SK-N-SH treated with all-trans-retinoic acid at 6 μM for 48 hours (cell line): ENCODE measurements around the gene IL4I1.
"Not testable (repeated sequence)": the region's sequence is repeated elsewhere in the genome, so short reads cannot be mapped to it uniquely, and the experiment has no call there.

Experiments used
- BACH2 ChIP-seq: fragments of 250-450 bp; sonication (Bioruptor Pico); IDR thresholded peaks from 2 replicates; pipeline ENCODE4 v1.9.0; 2021; ENCODE audit warnings: mild to moderate bottlenecking, borderline replicate concordance
- CREB5 ChIP-seq: fragments of 250-450 bp; sonication (Bioruptor Pico); IDR thresholded peaks from 2 replicates; pipeline ENCODE4 v1.5.1; 2020; ENCODE audit warnings: low read depth, mild to moderate bottlenecking, moderate library complexity
- GLIS3 ChIP-seq: fragments of 250-450 bp; sonication (Bioruptor Pico); IDR thresholded peaks from 2 replicates; pipeline ENCODE4 v1.5.0; 2020; ENCODE audit warnings: mild to moderate bottlenecking, moderate library complexity
- ISL1 ChIP-seq: fragments of 250-450 bp; sonication (Bioruptor Pico); IDR thresholded peaks from 2 replicates; pipeline ENCODE4 v2.1.2; 2022; ENCODE audit warnings: mild to moderate bottlenecking, moderate library complexity
- PATZ1 ChIP-seq: fragments of 250-450 bp; sonication (Bioruptor Pico); IDR thresholded peaks from 2 replicates; pipeline ENCODE4 v1.8.0; 2020; ENCODE audit warnings: mild to moderate bottlenecking, moderate library complexity, borderline replicate concordance
- POU6F1 ChIP-seq: fragments of 250-450 bp; sonication (Bioruptor Pico); IDR thresholded peaks from 2 replicates; pipeline ENCODE4 v1.8.0; 2021; ENCODE audit warnings: low read depth, mild to moderate bottlenecking, moderate library complexity, borderline replicate concordance
- RARB ChIP-seq: fragments of 250-450 bp; sonication (Bioruptor Pico); IDR thresholded peaks from 2 replicates; pipeline ENCODE4 v1.8.0; 2021; ENCODE audit warnings: mild to moderate bottlenecking, moderate library complexity
- ZC3H10 ChIP-seq: fragments of 250-450 bp; sonication (Bioruptor Pico); IDR thresholded peaks from 2 replicates; pipeline ENCODE4 v1.5.1; 2021; ENCODE audit warnings: mild to moderate bottlenecking, moderate library complexity
- ZFP3 ChIP-seq: fragments of 250-450 bp; sonication (Bioruptor Pico); IDR thresholded peaks from 2 replicates; pipeline ENCODE4 v1.5.0; 2020; ENCODE audit warnings: mild to moderate bottlenecking, moderate library complexity
- ZFP30 ChIP-seq: fragments of 450-650 bp; formaldehyde crosslinking; IDR thresholded peaks from 2 replicates; pipeline ENCODE4 v1.5.0; 2022; ENCODE audit warnings: mild to moderate bottlenecking, moderate library complexity
- ZNF565 ChIP-seq: fragments of 450-650 bp; formaldehyde crosslinking; conservative IDR thresholded peaks from 2 replicates; pipeline ENCODE4 v1.5.0; 2020; ENCODE audit warnings: low read depth, mild to moderate bottlenecking, moderate library complexity
- ZNF70 ChIP-seq: fragments of 450-650 bp; formaldehyde crosslinking; IDR thresholded peaks from 2 replicates; pipeline ENCODE4 v1.5.0; 2020; ENCODE audit warnings: mild to moderate bottlenecking, moderate library complexity
- ZNF8 ChIP-seq: fragments of 450-650 bp; formaldehyde crosslinking; IDR thresholded peaks from 2 replicates; pipeline ENCODE4 v1.5.0; 2020; ENCODE audit warnings: mild to moderate bottlenecking, moderate library complexity

GRCh38 chr19:49944567-49944966, 47.9 kb upstream of the IL4I1 start:
- TF ChIP-seq BACH2 (CRISPR knock-in tag); ZC3H10 (CRISPR knock-in tag); ZNF70 (CRISPR knock-in tag); ZFP3 (CRISPR knock-in tag); ZNF565 (CRISPR knock-in tag); CREB5 (CRISPR knock-in tag); POU6F1 (CRISPR knock-in tag); ISL1 (CRISPR knock-in tag); RARB (CRISPR knock-in tag); ZFP30; ZNF8; GLIS3 (CRISPR knock-in tag); PATZ1 (CRISPR knock-in tag): not testable (repeated sequence)
